ENCODE results near the gene ZNF865.

- no peak for TF ChIP-seq CTCF (conservative IDR thresholded peaks at IDR 0.05; ENCODE audit: low read depth, low read length)
- no peak for TF ChIP-seq EZH2 (IDR thresholded peaks at IDR 0.05; ENCODE audit: low read length, unreplicated experiment)
- no peak for TF ChIP-seq EZH2phosphoT487 (IDR thresholded peaks at IDR 0.05; ENCODE audit: borderline replicate concordance, low read length)
These were observed 9.5 kb downstream of the ZNF865 start for GRCh38 chr19:55614711-55615542.

Measured in PC-3 (cell line).